Fibroblast of mammary gland (primary cell): ENCODE measurements around the gene SMYD1.
"Not testable (repeated sequence)": the region's sequence is repeated elsewhere in the genome, so short reads cannot be mapped to it uniquely, and the experiment has no call there.

Experiments used
- DNase-seq: peaks from one replicate; pipeline ENCODE4 v3.0.0-alpha.2; 2010; ENCODE audit warnings: low read depth
- H3K4me3 ChIP-seq: 2 replicates; pipeline ENCODE4 v1.5.1; 2011; ENCODE audit warnings: low read depth, mild to moderate bottlenecking, low read length, moderate library complexity; ENCODE audit not compliant: control insufficient read depth
- CTCF ChIP-seq: conservative IDR thresholded peaks from 2 replicates; pipeline ENCODE4 v1.5.1; 2011; ENCODE audit warnings: low read depth, low read length, inconsistent platforms; ENCODE audit not compliant: control insufficient read depth, insufficient read depth

Gene SMYD1

GRCh38 chr2:88028931-88029330 is 38.7 kb upstream of the SMYD1 start:
- TF ChIP-seq CTCF, result no peak
- no peak for DNase-seq

GRCh38 chr2:88032070-88032702 is 35.4 kb upstream of the SMYD1 start:
- H3K4me3 ChIP-seq, result no peak overlapping the region
- TF ChIP-seq CTCF, result no peak
- no peak for DNase-seq

More at GRCh38 chr2:88028931-88029330, 38.7 kb upstream of the SMYD1 start:
- no peak overlapping the region for H3K4me3 ChIP-seq

- H3K4me3 ChIP-seq, result no peak overlapping the region
- no peak for TF ChIP-seq CTCF
- DNase-seq, result no peak
These were observed 31.4 kb upstream of the SMYD1 start for GRCh38 chr2:88036182-88036581.

GRCh38 chr2:88036606-88037005 is 31.0 kb upstream of the SMYD1 start:
- TF ChIP-seq CTCF, result no peak
- DNase-seq, result no peak
- H3K4me3 ChIP-seq, result no peak overlapping the region

- DNase-seq, result peak; percentile 97
- H3K4me3 ChIP-seq, result no peak overlapping the region
- TF ChIP-seq CTCF, result no peak
These were observed 29.1 kb upstream of the SMYD1 start for GRCh38 chr2:88038263-88039105.

- DNase-seq, result no peak
- no peak for TF ChIP-seq CTCF
- H3K4me3 ChIP-seq, result no peak overlapping the region
These were observed 25.1 kb upstream of the SMYD1 start for GRCh38 chr2:88042476-88042875.

GRCh38 chr2:88045561-88045960 is 22.1 kb upstream of the SMYD1 start:
- DNase-seq, H3K4me3 ChIP-seq: not testable (repeated sequence)
